ENCODE data around the gene PIK3CG. TPM values are rescaled to one million over a fixed set of nuclear protein-coding genes. Genes with fewer than 3 reads are reported as not detected.
"Not testable (repeated sequence)": the region's sequence is repeated elsewhere in the genome, so short reads cannot be mapped to it uniquely, and the experiment has no call there.

PIK3CG gene
- 5.2 TPM for total RNA-seq

DNA sequence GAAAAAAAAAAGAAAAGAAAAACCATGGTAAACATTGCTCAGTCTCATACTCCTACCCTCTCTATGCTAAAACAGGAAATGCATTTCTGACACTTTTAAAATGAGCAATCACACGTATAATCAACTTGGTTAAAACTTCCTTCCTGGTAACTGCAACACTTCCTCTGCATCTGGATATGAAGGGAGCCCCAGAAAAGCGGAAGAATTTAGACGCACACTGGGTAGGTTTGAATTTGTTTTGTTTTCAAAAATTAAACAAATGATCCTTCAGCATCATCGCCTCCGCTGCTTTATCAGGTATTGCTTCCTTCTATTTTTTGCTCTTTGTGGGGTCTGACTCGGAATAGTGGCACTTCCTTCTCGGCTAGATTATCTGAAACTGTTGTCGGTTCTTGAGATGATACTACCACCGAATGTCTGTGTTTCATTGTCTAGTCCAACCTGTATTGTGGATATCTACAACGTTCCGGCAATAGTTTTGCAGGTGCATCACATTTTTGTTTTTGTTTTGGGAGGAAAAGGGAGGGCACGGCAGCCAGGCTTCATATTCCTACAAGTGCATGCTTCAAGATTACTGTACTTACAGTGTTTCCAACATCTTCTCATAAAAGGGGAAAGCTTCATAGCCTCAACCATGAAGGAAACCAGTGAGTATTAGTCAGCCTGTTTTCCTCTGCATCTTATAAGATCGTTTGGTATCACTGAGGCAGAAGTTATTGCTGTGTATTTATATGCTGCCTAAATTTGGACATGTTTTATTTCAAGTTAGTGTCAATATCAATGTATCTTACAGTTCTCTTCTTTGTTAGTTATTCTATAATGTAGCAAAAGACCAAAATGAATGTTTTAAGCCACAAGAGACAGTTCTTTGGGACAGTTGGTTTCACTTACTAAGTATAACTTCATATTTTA, at the start of gene PIK3CG:
TSS of gene PIK3CG (plus strand) at position 153 of the 912 bp plus-strand sequence. CDS start 2,280 bp downstream, outside the sequence.
- Histone ChIP-seq H3K27me3 (ENCODE audit: control insufficient read depth in 3 of 3, insufficient read depth in 3 of 3, low read length in 3 of 3) (no peaks in the 10 kb centered on the region), H3K4me3 (ENCODE audit: low read length in 3 of 3) (peak within 1 kb of the TSS in 1 of 3 donors; percentile 52), H3K36me3 (ENCODE audit: control insufficient read depth in 3 of 3, insufficient read depth in 3 of 3, low read length in 3 of 3) (no peaks in the 10 kb centered on the region), H3K27ac (ENCODE audit: low read depth, low read length) (peak within 1 kb of the TSS; percentile 31), H3K4me1 (ENCODE audit: control insufficient read depth in 3 of 3, insufficient read depth in 3 of 3, low read length in 3 of 3) (peaks cover 0 to 4% (median 3%) of the 10 kb centered on the region in 3 donors), H3K9me3 (ENCODE audit: control insufficient read depth in 3 of 3, low read length in 3 of 3) (no peaks in the 10 kb centered on the region), H3K9ac (ENCODE audit: low read depth in 1 of 3, low read length in 3 of 3) (no peak within 1 kb of the TSS)

DNA sequence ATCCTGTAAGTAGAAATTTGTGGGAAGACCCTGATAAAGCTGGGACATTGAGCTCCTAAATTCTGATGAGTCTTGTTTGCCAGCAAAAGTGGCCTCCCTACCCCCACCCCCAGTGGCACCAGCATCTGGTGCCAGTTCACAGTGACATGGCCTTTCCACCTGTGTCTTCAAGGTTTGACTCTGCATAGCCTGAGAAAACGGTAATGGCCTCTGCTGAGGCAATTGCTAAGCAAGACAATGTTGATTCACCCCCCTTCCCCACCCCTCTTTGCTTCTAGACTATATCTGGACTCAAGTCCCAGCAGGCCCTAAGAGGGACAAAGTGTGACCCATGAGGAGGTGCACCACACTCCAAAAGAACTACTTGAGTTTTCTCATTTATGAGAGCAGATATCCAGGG, 48.0 kb upstream of the PIK3CG start:
- H3K36me3 ChIP-seq (ENCODE audit: control insufficient read depth in 3 of 3, insufficient read depth in 3 of 3, low read length in 3 of 3), result no peaks in the 10 kb centered on the region
- no peak overlapping the region for H3K27ac ChIP-seq (ENCODE audit: low read depth, low read length)
- peaks cover 0 to 13% (median 4%) of the 10 kb centered on the region in 3 donors for H3K4me1 ChIP-seq (ENCODE audit: control insufficient read depth in 3 of 3, insufficient read depth in 3 of 3, low read length in 3 of 3)
- H3K27me3 ChIP-seq (ENCODE audit: control insufficient read depth in 3 of 3, insufficient read depth in 3 of 3, low read length in 3 of 3), result no peaks in the 10 kb centered on the region
- H3K4me3 ChIP-seq (ENCODE audit: low read length in 3 of 3), result no peak overlapping the region
- H3K9me3 ChIP-seq (ENCODE audit: control insufficient read depth in 3 of 3, low read length in 3 of 3), result no peaks in the 10 kb centered on the region
- no peak overlapping the region for H3K9ac ChIP-seq (ENCODE audit: low read depth in 1 of 3, low read length in 3 of 3)

DNA sequence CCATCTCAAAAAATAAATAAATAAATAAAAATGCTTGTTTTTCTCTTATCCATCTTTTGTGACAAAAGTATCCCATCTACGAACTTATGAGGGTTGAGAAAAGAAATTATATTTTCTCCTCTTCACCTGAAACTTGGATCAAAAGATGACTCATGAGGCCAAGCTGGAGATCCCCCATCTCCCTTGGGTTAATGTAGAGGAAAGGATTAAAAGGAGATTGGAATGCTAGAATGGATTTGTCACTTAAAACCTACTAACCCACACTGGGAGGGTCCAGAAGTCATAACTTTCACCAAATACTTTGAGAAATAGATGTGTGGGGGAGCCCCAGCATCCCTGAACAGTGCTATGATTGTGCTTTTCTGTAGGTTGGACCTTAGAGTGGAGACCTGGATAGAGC, 46.3 kb upstream of the PIK3CG start:
- no peaks in the 10 kb centered on the region for H3K9me3 ChIP-seq (ENCODE audit: control insufficient read depth in 3 of 3, low read length in 3 of 3)
- H3K4me3 ChIP-seq (ENCODE audit: low read length in 3 of 3), result no peak overlapping the region
- no peaks in the 10 kb centered on the region for H3K36me3 ChIP-seq (ENCODE audit: control insufficient read depth in 3 of 3, insufficient read depth in 3 of 3, low read length in 3 of 3)
- peaks cover 0 to 3% (median 3%) of the 10 kb centered on the region in 3 donors for H3K4me1 ChIP-seq (ENCODE audit: control insufficient read depth in 3 of 3, insufficient read depth in 3 of 3, low read length in 3 of 3)
- H3K27me3 ChIP-seq (ENCODE audit: control insufficient read depth in 3 of 3, insufficient read depth in 3 of 3, low read length in 3 of 3), result no peaks in the 10 kb centered on the region
- no peak overlapping the region for H3K27ac ChIP-seq (ENCODE audit: low read depth, low read length)
- H3K9ac ChIP-seq (ENCODE audit: low read depth in 1 of 3, low read length in 3 of 3), result no peak overlapping the region

DNA sequence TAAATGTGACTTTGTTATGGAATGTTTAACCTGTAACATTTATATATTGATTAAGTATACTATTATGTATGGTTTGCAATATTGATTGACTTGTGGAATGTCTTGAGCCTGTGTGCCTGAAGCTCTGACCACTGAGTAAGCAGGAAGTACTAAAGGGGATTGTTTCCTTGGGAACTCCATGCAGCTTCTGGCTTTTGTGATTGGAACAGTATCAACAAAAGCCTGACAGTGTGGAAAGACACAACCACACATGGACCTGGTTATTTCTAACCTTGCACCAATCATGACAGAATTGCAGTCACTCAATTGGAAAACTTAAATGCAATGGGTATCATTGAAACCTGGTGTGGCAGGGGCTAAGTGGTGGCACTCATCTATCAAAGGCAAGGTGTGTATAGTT, 45.5 kb upstream of the PIK3CG start:
- no peaks in the 10 kb centered on the region for H3K4me1 ChIP-seq (ENCODE audit: control insufficient read depth in 3 of 3, insufficient read depth in 3 of 3, low read length in 3 of 3)
- no peaks in the 10 kb centered on the region for H3K36me3 ChIP-seq (ENCODE audit: control insufficient read depth in 3 of 3, insufficient read depth in 3 of 3, low read length in 3 of 3)
- H3K27me3 ChIP-seq (ENCODE audit: control insufficient read depth in 3 of 3, insufficient read depth in 3 of 3, low read length in 3 of 3), result no peaks in the 10 kb centered on the region
- H3K4me3 ChIP-seq (ENCODE audit: low read length in 3 of 3), result no peak overlapping the region
- no peak overlapping the region for H3K9ac ChIP-seq (ENCODE audit: low read depth in 1 of 3, low read length in 3 of 3)
- no peaks in the 10 kb centered on the region for H3K9me3 ChIP-seq (ENCODE audit: control insufficient read depth in 3 of 3, low read length in 3 of 3)
- no peak overlapping the region for H3K27ac ChIP-seq (ENCODE audit: low read depth, low read length)

DNA sequence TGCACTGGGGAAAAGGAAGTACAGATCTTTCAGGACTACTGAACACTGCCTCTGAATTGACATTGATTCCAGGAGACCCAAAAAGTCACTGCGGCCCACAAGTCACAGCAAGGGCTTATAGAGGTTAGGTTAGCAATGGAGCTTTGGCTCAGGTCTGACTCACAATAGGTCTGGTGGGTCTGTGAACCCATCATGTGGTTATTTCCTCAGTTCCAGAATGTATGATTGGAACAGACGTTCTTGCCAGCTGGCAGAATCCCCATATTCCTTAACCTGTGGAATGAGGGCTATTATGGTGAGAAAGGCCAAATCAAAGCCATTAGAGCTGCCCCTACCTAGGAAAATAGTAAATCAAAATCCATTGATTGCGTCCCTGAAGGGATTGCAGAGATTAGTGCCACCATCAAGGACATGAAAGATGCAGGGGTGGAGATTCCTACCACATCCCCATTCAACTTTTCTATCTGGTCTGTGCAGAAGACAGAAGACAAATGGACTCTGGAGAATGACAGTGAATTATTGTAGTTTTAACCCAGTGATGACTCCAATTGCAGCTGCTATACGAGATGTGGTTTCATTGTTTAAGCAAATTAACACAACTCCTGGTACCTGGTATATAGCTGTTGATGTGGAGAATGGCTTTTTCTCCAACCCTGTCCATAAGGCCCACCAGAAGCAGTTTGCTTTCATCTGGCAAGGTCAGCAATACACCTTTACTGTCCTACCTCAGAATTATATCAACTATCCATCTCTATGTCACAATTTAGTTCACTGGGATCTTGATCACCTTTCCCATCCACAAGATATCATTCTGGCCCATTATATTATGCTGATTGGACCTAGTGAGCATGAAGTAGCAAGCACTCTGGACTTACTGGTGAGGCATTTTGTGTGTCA, 44.5 kb upstream of the PIK3CG start:
- no peaks in the 10 kb centered on the region for H3K9me3 ChIP-seq (ENCODE audit: control insufficient read depth in 3 of 3, low read length in 3 of 3)

DNA sequence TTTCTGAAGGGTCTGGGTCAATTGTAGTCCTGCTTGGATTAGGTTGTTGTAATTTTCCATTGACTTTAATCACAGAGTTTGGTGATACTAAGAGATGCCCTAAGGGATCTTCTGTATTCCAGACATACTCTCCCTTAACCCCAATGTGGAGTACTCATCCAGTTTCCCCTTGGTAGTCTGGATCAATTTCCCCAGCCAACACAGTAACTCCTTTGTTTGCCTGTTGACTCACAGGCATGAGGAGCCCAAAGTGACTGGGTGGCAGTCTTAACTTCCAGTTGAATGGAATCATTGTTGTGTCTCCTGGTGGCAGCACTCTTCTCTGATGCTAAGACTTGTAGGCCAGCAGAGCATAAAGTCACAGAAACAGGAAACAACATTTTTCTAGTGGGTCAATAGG, 41.5 kb upstream of the PIK3CG start:
- H3K9me3 ChIP-seq (ENCODE audit: control insufficient read depth in 3 of 3, low read length in 3 of 3), result no peaks in the 10 kb centered on the region
- no peak overlapping the region for H3K4me3 ChIP-seq (ENCODE audit: low read length in 3 of 3)
- no peaks in the 10 kb centered on the region for H3K27me3 ChIP-seq (ENCODE audit: control insufficient read depth in 3 of 3, insufficient read depth in 3 of 3, low read length in 3 of 3)
- H3K36me3 ChIP-seq (ENCODE audit: control insufficient read depth in 3 of 3, insufficient read depth in 3 of 3, low read length in 3 of 3), result no peaks in the 10 kb centered on the region
- no peak overlapping the region for H3K27ac ChIP-seq (ENCODE audit: low read depth, low read length)
- H3K4me1 ChIP-seq (ENCODE audit: control insufficient read depth in 3 of 3, insufficient read depth in 3 of 3, low read length in 3 of 3), result no peaks in the 10 kb centered on the region
- no peak overlapping the region for H3K9ac ChIP-seq (ENCODE audit: low read depth in 1 of 3, low read length in 3 of 3)

More for the DNA sequence above, 44.5 kb upstream of the PIK3CG start:
- H3K4me1 ChIP-seq (ENCODE audit: control insufficient read depth in 3 of 3, insufficient read depth in 3 of 3, low read length in 3 of 3), result no peaks in the 10 kb centered on the region
- no peak overlapping the region for H3K27ac ChIP-seq (ENCODE audit: low read depth, low read length)
- H3K4me3 ChIP-seq (ENCODE audit: low read length in 3 of 3), result no peak overlapping the region
- H3K9ac ChIP-seq (ENCODE audit: low read depth in 1 of 3, low read length in 3 of 3), result no peak overlapping the region
- no peaks in the 10 kb centered on the region for H3K36me3 ChIP-seq (ENCODE audit: control insufficient read depth in 3 of 3, insufficient read depth in 3 of 3, low read length in 3 of 3)
- no peaks in the 10 kb centered on the region for H3K27me3 ChIP-seq (ENCODE audit: control insufficient read depth in 3 of 3, insufficient read depth in 3 of 3, low read length in 3 of 3)

DNA sequence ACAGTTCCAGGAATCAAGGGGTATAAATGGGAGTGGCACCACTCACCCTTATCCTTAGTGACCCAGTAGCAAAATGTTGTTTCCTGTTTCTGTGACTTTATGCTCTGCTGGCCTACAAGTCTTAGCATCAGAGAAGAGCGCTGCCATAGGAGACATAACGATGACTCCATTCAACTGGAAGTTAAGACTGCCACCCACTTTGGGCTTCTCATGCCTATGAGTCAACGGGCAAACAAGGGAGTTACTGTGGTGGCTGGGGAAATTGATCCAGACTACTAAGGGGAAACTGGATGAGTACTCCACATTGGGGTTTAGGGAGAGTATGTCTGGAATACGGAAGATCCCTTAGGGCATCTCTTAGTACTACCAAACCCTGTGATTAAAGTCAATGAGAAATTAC, 40.6 kb upstream of the PIK3CG start:
- Histone ChIP-seq H3K27ac (ENCODE audit: low read depth, low read length) (no peak overlapping the region), H3K36me3 (ENCODE audit: control insufficient read depth in 3 of 3, insufficient read depth in 3 of 3, low read length in 3 of 3) (no peaks in the 10 kb centered on the region), H3K9me3 (ENCODE audit: control insufficient read depth in 3 of 3, low read length in 3 of 3) (no peaks in the 10 kb centered on the region), H3K4me1 (ENCODE audit: control insufficient read depth in 3 of 3, insufficient read depth in 3 of 3, low read length in 3 of 3) (no peaks in the 10 kb centered on the region), H3K27me3 (ENCODE audit: control insufficient read depth in 3 of 3, insufficient read depth in 3 of 3, low read length in 3 of 3) (no peaks in the 10 kb centered on the region), H3K4me3 (ENCODE audit: low read length in 3 of 3) (no peak overlapping the region), H3K9ac (ENCODE audit: low read depth in 1 of 3, low read length in 3 of 3) (no peak overlapping the region)

DNA sequence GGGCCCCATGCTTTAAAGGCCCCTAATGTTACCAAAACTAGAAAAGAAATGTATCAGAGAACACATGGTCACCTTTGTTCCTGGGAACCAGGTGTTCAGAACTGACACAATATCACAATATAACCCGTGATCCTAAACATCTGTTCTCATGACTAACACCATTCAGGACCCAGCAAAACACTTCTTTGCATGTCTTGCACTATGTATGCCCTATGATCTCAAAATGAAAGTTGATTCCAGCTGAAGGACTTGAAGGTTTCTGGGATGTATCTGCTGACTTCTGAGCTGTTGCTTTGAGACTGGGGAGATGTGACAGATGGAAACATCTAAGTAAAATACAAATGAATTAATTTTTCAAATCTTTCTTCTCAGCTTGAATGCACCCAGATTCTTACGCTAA, 37.5 kb upstream of the PIK3CG start:
- Histone ChIP-seq H3K36me3 (ENCODE audit: control insufficient read depth in 3 of 3, insufficient read depth in 3 of 3, low read length in 3 of 3) (no peaks in the 10 kb centered on the region), H3K9me3 (ENCODE audit: control insufficient read depth in 3 of 3, low read length in 3 of 3) (peaks cover 0 to 2% (median 0%) of the 10 kb centered on the region in 3 donors), H3K9ac (ENCODE audit: low read depth in 1 of 3, low read length in 3 of 3) (no peak overlapping the region), H3K27me3 (ENCODE audit: control insufficient read depth in 3 of 3, insufficient read depth in 3 of 3, low read length in 3 of 3) (no peaks in the 10 kb centered on the region), H3K4me1 (ENCODE audit: control insufficient read depth in 3 of 3, insufficient read depth in 3 of 3, low read length in 3 of 3) (no peaks in the 10 kb centered on the region), H3K27ac (ENCODE audit: low read depth, low read length) (no peak overlapping the region), H3K4me3 (ENCODE audit: low read length in 3 of 3) (no peak overlapping the region)

DNA sequence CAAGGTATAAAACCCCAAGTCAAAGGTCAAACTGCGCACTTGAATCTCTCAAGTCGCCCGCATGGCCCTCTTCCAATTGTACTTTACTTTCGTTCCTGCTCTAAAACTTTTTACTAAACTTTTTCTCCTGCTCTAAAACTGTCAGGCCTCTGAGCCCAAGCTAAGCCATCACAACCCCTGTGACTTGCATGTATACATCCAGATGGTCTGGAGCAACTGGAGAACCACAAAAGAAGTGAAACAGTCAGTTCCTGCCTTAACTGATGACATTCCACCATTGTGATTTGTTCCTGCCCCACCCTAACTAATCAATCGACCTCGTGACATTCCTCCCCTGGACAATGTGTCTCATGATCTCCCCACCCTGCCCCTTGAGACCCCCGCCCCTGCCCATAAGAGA, 35.6 kb upstream of the PIK3CG start:
- H3K36me3 ChIP-seq (ENCODE audit: control insufficient read depth in 3 of 3, insufficient read depth in 3 of 3, low read length in 3 of 3), result no peaks in the 10 kb centered on the region
- peaks cover 0 to 2% (median 0%) of the 10 kb centered on the region in 3 donors for H3K9me3 ChIP-seq (ENCODE audit: control insufficient read depth in 3 of 3, low read length in 3 of 3)
- no peaks in the 10 kb centered on the region for H3K4me1 ChIP-seq (ENCODE audit: control insufficient read depth in 3 of 3, insufficient read depth in 3 of 3, low read length in 3 of 3)
- H3K27me3 ChIP-seq (ENCODE audit: control insufficient read depth in 3 of 3, insufficient read depth in 3 of 3, low read length in 3 of 3), result no peaks in the 10 kb centered on the region
- H3K4me3 ChIP-seq (ENCODE audit: low read length in 3 of 3), result no peak overlapping the region
- no peak overlapping the region for H3K27ac ChIP-seq (ENCODE audit: low read depth, low read length)
- H3K9ac ChIP-seq (ENCODE audit: low read depth in 1 of 3, low read length in 3 of 3), result no peak overlapping the region

DNA sequence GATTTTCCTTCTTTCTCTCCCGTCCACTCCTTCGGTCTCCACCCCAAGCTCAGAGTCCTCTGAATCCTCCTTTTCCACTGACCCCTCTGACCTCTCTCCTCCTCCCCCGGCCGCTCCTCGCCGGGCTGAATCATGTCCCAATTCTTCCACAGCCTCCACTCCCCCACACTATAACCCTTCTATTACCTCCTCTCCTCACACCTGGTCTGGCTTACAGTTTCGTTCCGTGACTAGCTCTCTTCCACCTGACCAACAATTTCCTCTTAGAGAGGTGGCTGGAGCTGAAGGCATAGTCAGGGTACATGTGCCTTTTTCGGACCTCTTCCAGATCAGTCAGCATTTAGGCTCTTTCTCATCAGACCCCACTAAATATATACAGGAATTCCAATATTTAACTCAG, 34.2 kb upstream of the PIK3CG start:
- not testable (repeated sequence) for H3K4me3 ChIP-seq (ENCODE audit: low read length in 3 of 3); H3K9me3 ChIP-seq (ENCODE audit: control insufficient read depth in 3 of 3, low read length in 3 of 3); H3K36me3 ChIP-seq (ENCODE audit: control insufficient read depth in 3 of 3, insufficient read depth in 3 of 3, low read length in 3 of 3); H3K27me3 ChIP-seq (ENCODE audit: control insufficient read depth in 3 of 3, insufficient read depth in 3 of 3, low read length in 3 of 3); H3K4me1 ChIP-seq (ENCODE audit: control insufficient read depth in 3 of 3, insufficient read depth in 3 of 3, low read length in 3 of 3); H3K9ac ChIP-seq (ENCODE audit: low read depth in 1 of 3, low read length in 3 of 3); H3K27ac ChIP-seq (ENCODE audit: low read depth, low read length)
